Mucosa of descending colon (tissue), 3 donors: Measurements from ENCODE around the gene MT1E. TPM values are rescaled to one million over a fixed set of nuclear protein-coding genes. Genes with fewer than 3 reads are reported as not detected.

Experiments used
- ATAC-seq: fragments of 200-7000 bp; cut with Tn5 transposase; one replicate; pipeline ENCODE4 v1.9.1; 2020; ENCODE audit warnings: mild to moderate bottlenecking, moderate library complexity
- DNase-seq, 3 donors: peaks; one replicate each; pipeline ENCODE4 v3.0.0-alpha.2; 2020
- H3K36me3 ChIP-seq: fragments of 200-600 bp; one replicate; pipeline ENCODE4 v1.8.0; 2021; ENCODE audit warnings: low read depth, mild to moderate bottlenecking
- H3K4me1 ChIP-seq: fragments of 200-600 bp; one replicate; pipeline ENCODE4 v1.8.0; 2021; ENCODE audit warnings: low read depth, mild to moderate bottlenecking
- H3K4me3 ChIP-seq: fragments of 200-600 bp; one replicate; pipeline ENCODE4 v1.8.0; 2021; ENCODE audit warnings: mild to moderate bottlenecking
- H3K9me3 ChIP-seq: fragments of 200-600 bp; one replicate; pipeline ENCODE4 v1.8.0; 2021; ENCODE audit warnings: mild to moderate bottlenecking
- intact Hi-C, 2 donors: fragments of 100-400 bp; cut with DNase I in 1 of 2; cut with micrococcal nuclease in 1 of 2; formaldehyde crosslinking; loops; one replicate each; pipeline versions ENCODE4 v1.11.0 to v1.11.1; 2022; cut with DNase I, micrococcal nuclease
- total RNA-seq, 3 donors: library from RNA; stranded (reverse); fragmentation: NEBNext Ultra II Directional in 2 of 3; extraction: Animal tissue kit (Norgen Biotek cat#: 25700) in 2 of 3; gene quantifications; one replicate each; pipeline versions ENCODE4 v1.2.1 to v1.2.4, GENCODE V29; 2021 to 2023
- TF ChIP-seq, protein P1 (sequence below): fragments of 200-600 bp; IDR thresholded peaks from one replicate; pipeline ENCODE4 v1.8.0; 2022; ENCODE audit warnings: antibody characterized with exemption, mild to moderate bottlenecking
- donor health status: DM: no; HTN: no; CAD: no; lungs with moderate emphysema.
- donor health status: DM: no; HTN: no; CAD: no.
- donor health status: DM: no; HTN: yes; CAD: no.

The MT1E gene
- total RNA-seq, 3 donors from 2014 or later = 86.6 to 343 (median 237) TPM

DNA sequence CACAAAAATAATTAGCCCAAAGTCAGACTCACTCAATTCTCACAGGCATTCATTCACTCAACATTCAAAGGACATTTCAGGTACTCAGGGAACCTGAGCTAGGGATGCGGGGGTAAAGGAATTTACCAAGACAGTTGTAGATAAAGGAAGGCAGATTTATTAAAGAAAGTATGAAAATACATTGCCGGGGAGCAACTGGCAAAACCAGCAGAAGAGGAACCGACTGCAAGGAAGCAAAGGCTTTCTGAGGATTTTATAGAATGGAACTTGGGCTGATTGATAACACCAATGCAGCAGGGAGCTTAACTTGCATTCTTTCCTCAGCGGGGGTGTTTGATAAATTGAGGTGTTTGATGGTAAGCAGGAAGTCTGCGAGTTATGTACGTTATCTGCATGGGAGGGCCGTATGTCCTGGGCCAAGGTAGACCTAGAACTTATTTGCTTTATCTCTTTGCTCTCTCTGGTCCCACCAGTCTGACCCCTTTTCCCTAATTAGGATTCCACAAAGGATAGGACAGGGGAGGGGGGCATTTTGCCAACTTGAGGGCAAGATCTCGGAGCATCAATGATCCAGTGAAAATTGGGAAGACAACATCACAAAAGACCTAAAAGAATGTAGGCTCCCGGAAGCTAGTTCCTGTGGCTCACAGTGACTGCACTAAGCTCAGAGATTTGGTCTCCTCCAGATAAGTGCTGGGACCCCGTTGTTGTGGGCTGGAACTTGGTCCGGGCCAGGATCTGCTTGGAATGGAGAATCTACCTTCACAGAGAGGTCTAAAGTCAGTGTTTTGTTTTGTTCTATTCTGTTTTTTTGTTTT, 42.0 kb upstream of the MT1E start:
- TF ChIP-seq, protein P1, sequence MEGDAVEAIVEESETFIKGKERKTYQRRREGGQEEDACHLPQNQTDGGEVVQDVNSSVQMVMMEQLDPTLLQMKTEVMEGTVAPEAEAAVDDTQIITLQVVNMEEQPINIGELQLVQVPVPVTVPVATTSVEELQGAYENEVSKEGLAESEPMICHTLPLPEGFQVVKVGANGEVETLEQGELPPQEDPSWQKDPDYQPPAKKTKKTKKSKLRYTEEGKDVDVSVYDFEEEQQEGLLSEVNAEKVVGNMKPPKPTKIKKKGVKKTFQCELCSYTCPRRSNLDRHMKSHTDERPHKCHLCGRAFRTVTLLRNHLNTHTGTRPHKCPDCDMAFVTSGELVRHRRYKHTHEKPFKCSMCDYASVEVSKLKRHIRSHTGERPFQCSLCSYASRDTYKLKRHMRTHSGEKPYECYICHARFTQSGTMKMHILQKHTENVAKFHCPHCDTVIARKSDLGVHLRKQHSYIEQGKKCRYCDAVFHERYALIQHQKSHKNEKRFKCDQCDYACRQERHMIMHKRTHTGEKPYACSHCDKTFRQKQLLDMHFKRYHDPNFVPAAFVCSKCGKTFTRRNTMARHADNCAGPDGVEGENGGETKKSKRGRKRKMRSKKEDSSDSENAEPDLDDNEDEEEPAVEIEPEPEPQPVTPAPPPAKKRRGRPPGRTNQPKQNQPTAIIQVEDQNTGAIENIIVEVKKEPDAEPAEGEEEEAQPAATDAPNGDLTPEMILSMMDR = no peak
- ATAC-seq = no peak
- Histone ChIP-seq H3K4me1 (no peaks in the 10 kb centered on the region), H3K4me3 (no peak overlapping the region), H3K36me3 (no peaks in the 10 kb centered on the region), H3K9me3 (no peaks in the 10 kb centered on the region)
- intact Hi-C loops = no loop called here
- DNase-seq = no peak

DNA sequence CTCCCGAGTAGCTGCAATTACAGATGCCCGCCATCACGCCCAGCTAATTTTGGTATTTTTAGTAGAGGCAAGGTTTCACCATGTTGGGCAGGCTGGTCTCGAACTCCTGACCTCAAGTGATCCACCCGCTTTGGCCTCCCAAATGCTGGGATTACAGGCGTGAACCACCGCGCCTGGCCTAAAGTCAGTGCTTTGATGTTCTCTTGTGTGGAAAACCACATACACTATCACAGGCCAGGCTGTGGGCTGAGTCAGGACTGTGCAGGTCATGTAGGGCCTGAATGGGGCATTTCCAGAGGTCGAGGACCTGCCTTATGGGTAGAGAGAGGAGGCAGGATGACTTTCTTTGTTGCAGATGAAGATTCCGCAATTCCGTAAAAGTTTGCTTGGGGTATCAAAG, 41.3 kb upstream of the MT1E start:
- Histone ChIP-seq H3K4me3 (no peak overlapping the region), H3K9me3 (no peaks in the 10 kb centered on the region), H3K4me1 (peaks cover 3% of the 10 kb centered on the region), H3K36me3 (no peaks in the 10 kb centered on the region)
- intact Hi-C loops = no loop called here
- ATAC-seq (no peak), DNase-seq (no peak)
- TF ChIP-seq, protein P1 = no peak

DNA sequence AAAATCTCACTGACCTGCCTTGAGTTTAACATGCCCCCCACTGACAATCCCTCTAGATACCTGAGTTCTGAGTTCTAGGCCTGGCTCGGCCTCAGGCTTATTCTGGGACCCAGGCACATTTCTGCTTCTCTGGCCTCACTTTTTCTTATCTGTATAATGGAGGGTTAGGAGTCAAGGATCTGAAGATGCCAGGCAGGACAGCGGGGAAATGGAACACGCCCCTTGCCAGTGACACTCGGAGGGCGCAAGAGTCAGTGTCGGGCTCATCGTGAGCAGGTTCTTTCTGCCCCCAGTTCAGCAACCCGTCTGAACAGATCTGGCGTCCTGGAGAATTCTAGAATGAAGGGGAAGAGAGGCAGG, 36.8 kb upstream of the MT1E start:
- Histone ChIP-seq H3K9me3 (no peaks in the 10 kb centered on the region), H3K4me3 (no peak overlapping the region), H3K4me1 (peaks cover 7% of the 10 kb centered on the region), H3K36me3 (no peaks in the 10 kb centered on the region)
- DNase-seq (no peak), ATAC-seq (no peak)
- TF ChIP-seq, protein P1 = no peak
- intact Hi-C loops = no loop called here

DNA sequence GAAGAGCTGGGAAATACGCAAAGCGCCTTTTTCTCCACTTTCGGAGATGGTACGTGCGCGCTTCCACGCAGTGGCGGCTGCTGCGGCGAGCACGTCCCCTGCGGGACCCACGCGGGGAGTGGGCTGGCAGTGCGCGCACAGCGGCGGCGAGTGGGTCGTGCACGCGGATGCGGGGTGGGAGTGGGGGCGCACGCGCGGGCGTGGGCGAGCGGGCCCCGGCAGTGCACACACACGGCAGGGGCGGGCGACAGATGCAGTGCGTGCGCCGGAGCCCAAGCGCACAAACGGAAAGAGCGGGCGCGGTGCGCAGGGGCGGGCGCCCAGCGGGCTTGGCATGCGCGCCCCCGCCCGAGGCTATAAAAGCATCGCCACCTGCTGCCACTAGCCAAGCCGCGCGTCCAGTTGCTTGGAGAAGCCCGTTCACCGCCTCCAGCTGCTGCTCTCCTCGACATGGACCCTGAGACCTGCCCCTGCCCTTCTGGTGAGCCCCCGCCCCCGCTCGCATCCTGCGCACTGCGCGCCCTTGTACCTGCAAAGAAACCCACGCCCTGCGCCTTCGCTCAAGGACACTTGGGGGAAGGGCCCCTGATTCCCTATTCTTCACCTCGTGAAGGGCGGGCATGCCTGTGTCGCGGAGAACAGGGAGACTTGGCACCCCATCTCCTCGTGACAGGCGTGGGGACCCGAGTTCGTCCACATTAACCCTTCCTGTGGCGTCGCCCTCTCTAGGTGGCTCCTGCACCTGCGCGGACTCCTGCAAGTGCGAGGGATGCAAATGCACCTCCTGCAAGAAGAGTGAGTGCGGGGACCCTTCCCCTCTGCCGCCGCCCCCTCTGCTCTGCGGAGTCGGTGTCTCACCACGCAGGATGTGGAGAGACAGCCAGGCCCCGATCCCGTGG, 36.2 kb upstream of the MT1E start, which contains the start of gene MT3:
TSS of gene MT3 (plus strand) at position 388 of the 899 bp plus-strand sequence. CDS start at position 451, 63 bp downstream.
- peaks cover 7% of the 10 kb centered on the region for H3K4me1 ChIP-seq
- DNase-seq = peak; percentile 58 to 64 (median 59)
- H3K36me3 ChIP-seq = no peaks in the 10 kb centered on the region
- no peak within 1 kb of the TSS for H3K4me3 ChIP-seq
- H3K9me3 ChIP-seq = no peaks in the 10 kb centered on the region
- TF ChIP-seq, protein P1 = no peak
- ATAC-seq = peak; percentile 86
- intact Hi-C loops = no loop called here

DNA sequence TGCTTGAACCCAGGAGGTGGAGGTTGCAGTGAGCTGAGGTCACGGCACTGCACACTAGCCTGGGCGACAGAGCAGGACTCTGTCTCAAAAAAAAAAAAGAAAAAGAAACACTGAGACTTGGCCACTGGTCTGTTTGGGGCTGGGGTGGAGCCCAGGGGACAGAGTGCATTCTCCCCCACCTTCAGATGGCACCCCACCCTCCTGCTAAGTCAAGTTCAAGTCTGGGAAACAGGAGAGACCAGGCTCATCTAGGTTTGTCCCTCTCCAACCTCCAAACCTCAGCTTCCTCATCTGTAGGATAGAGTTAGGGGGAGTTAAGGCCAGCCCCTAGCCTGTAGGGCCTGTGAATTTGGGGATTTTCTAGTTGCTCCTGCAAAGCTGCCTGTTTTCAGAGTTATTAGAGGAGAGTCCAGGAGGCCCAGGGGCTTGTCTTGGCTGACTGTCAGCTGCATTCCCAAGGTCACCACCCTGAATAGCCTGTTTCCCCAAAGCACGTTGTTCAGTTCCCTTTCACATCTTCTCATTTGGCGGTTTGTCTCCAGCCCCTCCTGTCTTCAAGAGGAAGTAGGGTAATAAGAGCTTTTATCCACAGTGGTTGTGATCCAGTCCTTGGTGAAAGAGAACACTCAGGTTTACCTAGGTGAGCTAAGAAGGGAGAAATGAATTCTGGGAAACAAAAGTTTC, 34.1 kb upstream of the MT1E start:
- DNase-seq (no peak), ATAC-seq (no peak)
- no peaks in the 10 kb centered on the region for H3K36me3 ChIP-seq
- H3K9me3 ChIP-seq = no peaks in the 10 kb centered on the region
- intact Hi-C loops = no loop called here
- TF ChIP-seq, protein P1 = no peak
- peaks cover 7% of the 10 kb centered on the region for H3K4me1 ChIP-seq
- no peak overlapping the region for H3K4me3 ChIP-seq
